ENCODE data around the gene CD247.

CD247 gene

DNA sequence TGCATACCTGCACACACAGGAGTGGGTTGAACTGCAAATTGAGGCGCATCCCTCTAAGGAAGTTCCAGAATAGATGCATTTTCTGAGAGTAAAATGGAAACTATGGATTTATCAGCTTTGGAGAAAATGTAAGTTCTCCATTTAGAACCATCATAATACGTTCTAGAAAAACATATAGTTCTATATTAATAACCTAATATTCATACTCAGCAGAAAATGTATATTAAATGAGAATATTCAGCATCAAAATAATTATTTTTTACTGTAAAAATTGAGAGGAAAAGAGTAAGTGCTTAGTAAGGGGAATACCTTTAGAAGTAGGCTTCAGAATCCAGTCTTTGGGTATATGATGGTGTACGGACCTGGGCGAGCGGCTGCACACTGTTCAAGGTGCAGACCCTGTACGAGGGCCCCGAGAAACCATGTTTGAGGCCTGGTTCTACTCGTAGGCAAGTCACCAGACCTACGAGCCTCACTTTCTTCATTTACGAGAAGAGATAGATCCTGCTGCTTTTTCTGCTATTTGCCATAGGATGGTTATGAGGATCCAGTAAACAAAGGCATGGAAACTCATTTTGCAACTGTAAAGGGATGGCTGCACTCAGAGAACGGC, 6.8 kb downstream of the CD247 start:
- H3K4me1 ChIP-seq (ENCODE audit: insufficient read depth, low read length) = peaks cover 6% of the 10 kb centered on the region; the same call in 1 of the 2 replicates

DNA sequence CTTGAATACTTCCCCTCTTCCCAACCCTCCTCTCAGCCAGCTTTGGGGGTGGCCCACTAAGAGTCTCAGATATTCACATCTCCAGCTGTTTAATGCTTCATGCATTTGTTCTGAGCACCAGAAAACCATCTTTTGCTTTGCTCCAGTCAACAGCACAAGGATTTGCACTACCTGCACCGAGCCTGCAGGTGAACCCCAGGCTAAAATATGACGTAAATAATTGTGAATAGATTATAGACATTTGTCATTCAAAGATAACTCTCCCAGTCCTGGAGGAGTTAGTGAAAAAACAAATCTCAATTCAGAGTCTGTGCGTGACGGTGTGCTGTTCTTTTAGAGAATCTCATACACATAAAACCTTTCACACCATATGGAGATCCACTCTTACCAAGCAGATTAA, 7.4 kb downstream of the CD247 start:
- no peaks in the 10 kb centered on the region for H3K36me3 ChIP-seq (ENCODE audit: insufficient read depth, low read length)
- H3K9me3 ChIP-seq (ENCODE audit: control insufficient read depth, insufficient read depth, low read length) = no peaks in the 10 kb centered on the region
- peaks cover 6% of the 10 kb centered on the region; the same call in 1 of the 2 replicates for H3K4me1 ChIP-seq (ENCODE audit: insufficient read depth, low read length)
- no peak overlapping the region for H3K9ac ChIP-seq (ENCODE audit: low read depth, low read length)

More for the DNA sequence above, 6.8 kb downstream of the CD247 start:
- H3K9ac ChIP-seq (ENCODE audit: low read depth, low read length) = no peak overlapping the region
- H3K36me3 ChIP-seq (ENCODE audit: insufficient read depth, low read length) = no peaks in the 10 kb centered on the region
- no peaks in the 10 kb centered on the region for H3K9me3 ChIP-seq (ENCODE audit: control insufficient read depth, insufficient read depth, low read length)

DNA sequence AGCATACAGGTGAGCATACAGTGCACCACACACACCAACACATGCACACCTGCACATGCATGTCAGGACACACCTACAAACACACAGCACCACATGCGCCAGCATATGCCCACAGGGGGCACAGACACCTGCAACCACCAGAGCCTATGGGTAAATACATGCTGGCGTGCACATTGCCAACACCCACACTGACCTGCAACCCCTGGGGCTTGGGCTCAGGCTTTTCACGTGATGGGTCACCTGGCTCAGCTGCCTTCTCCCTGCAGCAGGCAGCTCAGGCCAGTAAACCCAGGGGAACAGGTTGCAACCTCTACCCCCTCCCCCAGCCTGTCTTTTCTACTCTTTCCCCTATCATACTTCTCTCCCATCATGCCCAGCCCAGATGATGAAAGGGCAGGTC, 8.1 kb downstream of the CD247 start:
- H3K4me1 ChIP-seq (ENCODE audit: insufficient read depth, low read length) = peaks cover 6% of the 10 kb centered on the region; the same call in 1 of the 2 replicates
- H3K9me3 ChIP-seq (ENCODE audit: control insufficient read depth, insufficient read depth, low read length) = no peaks in the 10 kb centered on the region
- no peak overlapping the region for H3K9ac ChIP-seq (ENCODE audit: low read depth, low read length)
- no peaks in the 10 kb centered on the region for H3K36me3 ChIP-seq (ENCODE audit: insufficient read depth, low read length)

DNA sequence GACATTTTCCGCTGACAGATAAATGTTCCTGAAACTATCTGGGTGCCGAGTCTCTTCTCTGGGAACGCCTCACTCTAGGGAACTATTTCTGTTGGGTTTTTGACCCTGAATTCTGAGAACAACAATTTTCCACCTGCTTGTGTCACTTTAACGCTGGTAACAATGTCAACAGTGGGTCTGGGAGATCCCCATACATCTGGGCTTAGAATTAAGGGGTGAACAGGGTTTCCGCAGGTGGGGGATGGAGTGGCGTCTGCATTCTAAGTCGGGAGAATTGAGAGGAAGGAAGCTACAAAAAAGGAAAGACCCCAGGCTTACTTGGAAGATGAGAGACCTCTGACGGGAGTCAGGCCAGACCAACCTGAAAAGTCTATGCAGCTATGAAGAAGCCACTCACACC, 8.7 kb downstream of the CD247 start:
- Histone ChIP-seq H3K36me3 (ENCODE audit: insufficient read depth, low read length) (no peaks in the 10 kb centered on the region), H3K9ac (ENCODE audit: low read depth, low read length) (no peak overlapping the region), H3K9me3 (ENCODE audit: control insufficient read depth, insufficient read depth, low read length) (no peaks in the 10 kb centered on the region), H3K4me1 (ENCODE audit: insufficient read depth, low read length) (peaks cover 6% of the 10 kb centered on the region; the same call in 1 of the 2 replicates)

DNA sequence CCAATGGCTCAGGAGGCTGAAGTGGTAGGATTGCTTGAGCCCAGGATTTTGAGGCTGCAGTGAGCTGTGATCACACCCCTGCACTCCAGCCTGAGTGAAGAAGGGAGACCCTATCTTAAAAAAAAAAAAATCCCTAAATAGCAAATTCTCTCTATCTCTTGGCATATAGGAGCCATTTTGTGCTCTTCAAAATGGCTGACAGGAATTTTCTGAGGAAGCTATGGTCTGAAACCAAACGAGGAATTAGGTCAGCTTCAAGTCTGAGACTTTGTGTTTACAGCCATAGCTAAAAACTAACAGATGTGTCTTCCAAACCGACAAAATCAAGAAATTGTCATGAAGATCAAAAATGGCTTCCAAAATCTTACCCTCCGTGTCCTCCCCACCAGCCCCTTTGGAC, 10.6 kb downstream of the CD247 start:
- peaks cover 18% of the 10 kb centered on the region for H3K4me1 ChIP-seq (ENCODE audit: insufficient read depth, low read length)
- H3K36me3 ChIP-seq (ENCODE audit: insufficient read depth, low read length) = no peaks in the 10 kb centered on the region
- H3K9me3 ChIP-seq (ENCODE audit: control insufficient read depth, insufficient read depth, low read length) = no peaks in the 10 kb centered on the region
- H3K9ac ChIP-seq (ENCODE audit: low read depth, low read length) = no peak overlapping the region

DNA sequence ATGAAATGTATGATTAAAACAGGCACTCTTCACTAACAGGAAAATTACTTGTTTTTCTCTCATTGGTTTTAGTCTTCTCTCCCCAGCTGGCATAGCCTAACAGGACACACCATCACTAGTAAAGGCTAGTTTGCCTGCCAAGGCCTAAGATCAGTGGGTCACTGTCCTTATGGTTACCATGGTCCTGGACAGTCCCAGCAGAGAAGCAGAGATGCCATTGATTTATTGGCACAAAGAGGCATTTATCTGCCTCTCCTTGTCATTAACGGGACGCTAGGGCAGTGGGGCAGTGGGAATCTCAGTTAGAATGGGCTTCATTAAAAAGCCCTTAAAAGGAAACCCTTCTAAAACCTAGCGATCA, 13.9 kb downstream of the CD247 start:
- no peaks in the 10 kb centered on the region for H3K36me3 ChIP-seq (ENCODE audit: insufficient read depth, low read length)

DNA sequence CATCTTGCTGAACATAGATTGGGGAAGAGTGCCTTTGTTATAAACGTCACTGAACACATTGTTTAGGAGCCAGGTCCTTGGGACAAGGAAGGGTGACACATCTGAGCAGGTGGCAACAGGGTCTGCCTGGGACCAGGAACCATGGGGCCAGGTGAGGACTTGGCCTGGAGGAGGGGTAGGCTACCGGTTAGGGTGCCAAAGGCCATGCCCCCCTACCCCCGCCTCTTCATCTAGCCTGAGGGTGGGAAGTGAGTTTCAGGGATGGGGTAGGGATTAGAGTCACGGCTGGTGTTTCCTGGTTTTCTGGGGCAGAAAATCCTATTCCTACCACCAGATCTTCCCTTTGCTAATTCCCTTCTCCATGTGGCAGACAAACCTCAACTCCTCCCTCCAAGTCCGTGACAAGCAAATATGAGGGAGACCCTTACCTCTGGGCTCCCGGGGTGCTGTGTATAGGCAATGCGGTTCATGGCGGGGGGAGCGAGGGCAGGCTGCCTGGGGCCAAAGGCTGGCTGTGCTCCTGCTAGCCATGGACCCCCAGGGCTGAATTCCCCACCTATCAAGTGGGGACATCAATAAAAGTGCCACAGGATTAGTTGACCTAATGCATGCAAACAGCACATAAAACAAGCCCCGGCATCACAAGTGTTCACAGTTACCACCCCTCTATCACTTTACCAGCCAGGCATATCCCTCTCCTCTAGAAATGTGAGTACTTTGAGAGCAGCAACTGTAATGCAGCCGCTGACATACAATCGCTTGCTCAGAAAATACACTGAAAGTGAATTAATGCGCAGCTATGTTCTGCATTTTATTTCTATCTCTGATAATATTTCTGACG, 14.5 kb downstream of the CD247 start:
- H3K9me3 ChIP-seq (ENCODE audit: control insufficient read depth, insufficient read depth, low read length) = no peaks in the 10 kb centered on the region
- peaks cover 14% of the 10 kb centered on the region for H3K4me1 ChIP-seq (ENCODE audit: insufficient read depth, low read length)
- no peak overlapping the region for H3K9ac ChIP-seq (ENCODE audit: low read depth, low read length)
- H3K36me3 ChIP-seq (ENCODE audit: insufficient read depth, low read length) = no peaks in the 10 kb centered on the region

More for the DNA sequence above, 13.9 kb downstream of the CD247 start:
- H3K4me1 ChIP-seq (ENCODE audit: insufficient read depth, low read length) = peaks cover 14% of the 10 kb centered on the region
- no peaks in the 10 kb centered on the region for H3K9me3 ChIP-seq (ENCODE audit: control insufficient read depth, insufficient read depth, low read length)
- no peak overlapping the region for H3K9ac ChIP-seq (ENCODE audit: low read depth, low read length)

DNA sequence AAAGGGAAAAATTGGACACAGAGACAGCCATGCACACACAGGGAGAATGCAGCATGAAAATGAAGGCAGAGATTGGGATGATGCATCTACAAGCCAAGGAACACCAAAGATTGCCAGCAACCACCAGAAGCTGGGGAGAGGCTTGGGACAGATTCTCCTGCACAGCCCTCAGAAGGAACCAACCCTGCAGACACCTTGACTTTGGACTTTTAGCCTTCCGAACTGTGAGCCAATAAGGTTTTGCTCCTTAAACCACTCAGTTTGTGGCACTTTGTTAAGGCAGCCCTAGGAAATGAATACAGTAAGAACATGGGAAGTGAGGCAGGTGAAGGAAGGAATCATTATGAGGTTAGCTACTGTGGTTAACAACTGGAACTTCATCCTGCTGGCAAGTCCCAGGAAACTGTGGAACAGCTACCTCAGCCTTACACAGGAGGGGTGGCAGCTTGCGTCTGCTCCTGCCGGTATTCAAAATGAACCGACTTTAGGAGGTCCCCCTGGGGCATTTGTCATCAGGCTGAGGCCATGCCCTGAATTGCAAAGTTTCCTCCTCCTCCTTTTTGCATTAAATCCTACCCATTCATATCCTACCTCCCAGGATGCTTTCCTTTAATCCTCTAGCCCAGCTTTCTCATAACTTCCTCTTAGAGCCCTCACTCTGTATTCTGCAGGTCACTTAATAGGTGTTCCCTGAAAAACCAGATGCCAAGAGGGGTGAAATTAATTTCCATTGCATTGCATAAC, 15.4 kb downstream of the CD247 start:
- no peaks in the 10 kb centered on the region for H3K36me3 ChIP-seq (ENCODE audit: insufficient read depth, low read length)
- no peak overlapping the region for H3K9ac ChIP-seq (ENCODE audit: low read depth, low read length)
- H3K4me1 ChIP-seq (ENCODE audit: insufficient read depth, low read length) = peaks cover 14% of the 10 kb centered on the region
- no peaks in the 10 kb centered on the region for H3K9me3 ChIP-seq (ENCODE audit: control insufficient read depth, insufficient read depth, low read length)

DNA sequence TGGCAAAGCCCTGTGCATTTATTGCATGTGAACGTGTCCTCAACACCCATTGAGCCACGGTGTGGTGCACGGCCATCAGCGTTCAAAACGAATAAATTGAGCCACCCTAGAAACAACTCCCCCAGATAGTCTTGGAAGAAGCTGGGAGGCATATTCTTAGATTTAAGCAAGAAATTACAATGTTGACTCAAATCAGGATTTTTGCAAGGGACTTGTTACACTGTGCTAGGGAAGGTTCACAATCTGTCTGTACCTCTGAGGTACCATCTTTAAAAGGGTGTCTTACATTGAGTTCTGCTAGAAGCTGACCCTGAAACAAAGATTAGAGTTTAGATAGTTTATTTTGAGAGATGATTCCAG, 16.2 kb downstream of the CD247 start:
- H3K4me1 ChIP-seq (ENCODE audit: insufficient read depth, low read length) = peaks cover 14% of the 10 kb centered on the region
- H3K36me3 ChIP-seq (ENCODE audit: insufficient read depth, low read length) = no peaks in the 10 kb centered on the region
- H3K9ac ChIP-seq (ENCODE audit: low read depth, low read length) = no peak overlapping the region
- H3K9me3 ChIP-seq (ENCODE audit: control insufficient read depth, insufficient read depth, low read length) = no peaks in the 10 kb centered on the region

DNA sequence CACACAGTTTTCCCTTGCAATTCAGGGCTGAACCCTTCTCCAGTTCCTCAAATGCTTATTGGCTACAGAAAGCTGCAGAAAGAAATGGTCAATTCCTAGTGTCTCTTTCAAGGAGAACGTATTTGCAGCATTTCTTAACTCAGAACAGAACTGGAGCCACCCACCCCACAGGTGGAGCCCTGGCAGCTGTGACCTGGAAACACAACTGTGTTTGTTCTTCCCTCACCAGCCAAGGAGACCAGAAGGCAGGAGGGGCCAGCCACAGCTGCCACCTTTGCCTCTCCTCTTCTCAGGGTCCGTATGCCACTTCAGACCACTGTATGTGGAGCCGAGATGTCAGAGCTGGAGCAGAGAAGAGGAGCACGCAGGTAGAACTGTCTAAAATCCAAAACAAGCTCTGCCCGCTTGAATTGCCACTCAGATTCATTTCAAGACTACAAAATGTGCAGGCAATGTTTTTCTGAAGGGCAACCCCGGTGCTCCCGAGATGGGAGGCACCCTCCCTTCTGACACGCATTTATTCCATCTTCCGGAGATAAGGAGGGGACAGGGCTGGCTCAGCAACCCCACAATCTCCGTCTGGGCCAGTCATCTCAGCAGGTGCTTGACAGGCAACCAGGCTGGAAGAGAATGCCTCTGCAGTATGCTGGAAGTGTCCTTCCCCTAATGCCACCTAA, 16.7 kb downstream of the CD247 start:
- Histone ChIP-seq H3K9ac (ENCODE audit: low read depth, low read length) (no peak overlapping the region), H3K4me1 (ENCODE audit: insufficient read depth, low read length) (peaks cover 14% of the 10 kb centered on the region), H3K36me3 (ENCODE audit: insufficient read depth, low read length) (no peaks in the 10 kb centered on the region)

DNA sequence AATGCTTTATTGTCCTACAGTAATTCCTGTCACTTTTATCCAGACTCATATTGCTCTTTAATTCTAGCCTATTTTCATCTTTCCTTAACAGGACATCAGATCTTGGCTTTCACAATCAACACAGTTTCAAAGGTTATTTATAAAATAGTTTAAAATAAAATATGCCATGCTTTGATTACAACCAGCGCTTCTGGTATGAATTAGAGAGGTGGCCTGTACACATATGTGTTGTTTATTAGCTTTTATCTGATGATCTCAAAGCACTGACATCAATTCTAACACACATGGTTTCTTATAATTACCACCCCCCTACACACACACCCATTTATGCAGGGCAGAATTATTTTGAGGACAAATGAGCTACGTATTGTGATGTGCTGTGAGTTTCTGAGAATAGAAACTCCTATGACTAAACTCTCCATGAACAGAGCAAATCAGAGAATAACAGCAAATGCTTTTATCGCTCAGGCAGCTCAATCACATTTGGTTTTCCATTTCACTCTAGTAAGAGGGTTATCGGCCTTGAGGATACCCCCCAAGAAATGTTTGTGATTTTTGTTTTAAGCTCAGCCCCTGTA, 18.0 kb downstream of the CD247 start:
- Histone ChIP-seq H3K36me3 (ENCODE audit: insufficient read depth, low read length) (no peaks in the 10 kb centered on the region), H3K4me1 (ENCODE audit: insufficient read depth, low read length) (peaks cover 14% of the 10 kb centered on the region), H3K9ac (ENCODE audit: low read depth, low read length) (no peak overlapping the region), H3K9me3 (ENCODE audit: control insufficient read depth, insufficient read depth, low read length) (no peaks in the 10 kb centered on the region)

More for the DNA sequence above, 16.7 kb downstream of the CD247 start:
- no peaks in the 10 kb centered on the region for H3K9me3 ChIP-seq (ENCODE audit: control insufficient read depth, insufficient read depth, low read length)

DNA sequence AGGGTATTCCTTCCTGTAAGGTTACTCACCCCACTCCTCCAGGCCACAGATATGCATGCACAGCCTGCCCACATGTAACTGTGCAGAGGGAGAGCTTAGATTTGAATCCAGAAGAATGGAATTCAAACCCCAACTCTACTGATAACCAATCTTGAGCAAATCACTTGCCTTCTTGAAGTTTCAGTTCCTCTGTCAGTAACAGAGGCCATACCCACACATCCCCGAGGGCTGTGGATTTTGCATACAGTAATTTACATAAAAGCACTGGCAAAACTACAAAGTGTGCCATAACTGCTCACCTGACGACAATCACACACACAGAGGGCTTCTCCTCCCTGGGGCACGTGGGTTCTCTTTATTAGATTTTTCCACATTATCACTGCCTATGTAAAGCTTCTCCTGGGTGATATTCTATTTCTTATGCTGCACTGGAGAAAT, 18.6 kb downstream of the CD247 start:
- no peaks in the 10 kb centered on the region for H3K9me3 ChIP-seq (ENCODE audit: control insufficient read depth, insufficient read depth, low read length)
- H3K4me1 ChIP-seq (ENCODE audit: insufficient read depth, low read length) = peaks cover 14% of the 10 kb centered on the region
- no peaks in the 10 kb centered on the region for H3K36me3 ChIP-seq (ENCODE audit: insufficient read depth, low read length)
- no peak overlapping the region for H3K9ac ChIP-seq (ENCODE audit: low read depth, low read length)

DNA sequence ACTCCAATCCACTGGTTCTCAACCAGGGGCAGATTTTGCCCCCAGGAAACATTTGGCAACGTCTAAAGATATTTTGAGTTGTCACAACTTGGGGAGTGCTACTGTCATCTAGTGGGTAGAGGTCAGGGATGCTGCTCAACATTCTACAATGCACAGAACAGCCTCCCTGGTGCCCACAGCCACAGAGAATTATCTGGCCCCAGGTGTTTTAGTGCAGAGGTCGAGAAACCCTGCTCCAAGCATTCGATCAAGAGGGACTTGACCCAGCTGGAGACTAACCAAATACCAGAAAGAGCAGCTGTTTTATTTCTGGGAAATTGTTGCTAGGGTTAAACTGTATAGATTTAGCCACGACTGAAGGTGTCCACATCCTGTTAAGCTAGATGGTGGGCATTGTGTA, 19.2 kb downstream of the CD247 start:
- no peaks in the 10 kb centered on the region for H3K9me3 ChIP-seq (ENCODE audit: control insufficient read depth, insufficient read depth, low read length)
- no peaks in the 10 kb centered on the region for H3K36me3 ChIP-seq (ENCODE audit: insufficient read depth, low read length)
- peaks cover 14% of the 10 kb centered on the region for H3K4me1 ChIP-seq (ENCODE audit: insufficient read depth, low read length)
- H3K9ac ChIP-seq (ENCODE audit: low read depth, low read length) = no peak overlapping the region
